Glomerular visceral epithelial cell (primary cell): ENCODE results near the gene NR2F1-AS1.

ENCODE experiments used
- DNase-seq: peaks from one replicate; pipeline ENCODE4 v3.0.0-alpha.2; 2016; ENCODE audit errors: extremely low spot score

The NR2F1-AS1 gene

DNA sequence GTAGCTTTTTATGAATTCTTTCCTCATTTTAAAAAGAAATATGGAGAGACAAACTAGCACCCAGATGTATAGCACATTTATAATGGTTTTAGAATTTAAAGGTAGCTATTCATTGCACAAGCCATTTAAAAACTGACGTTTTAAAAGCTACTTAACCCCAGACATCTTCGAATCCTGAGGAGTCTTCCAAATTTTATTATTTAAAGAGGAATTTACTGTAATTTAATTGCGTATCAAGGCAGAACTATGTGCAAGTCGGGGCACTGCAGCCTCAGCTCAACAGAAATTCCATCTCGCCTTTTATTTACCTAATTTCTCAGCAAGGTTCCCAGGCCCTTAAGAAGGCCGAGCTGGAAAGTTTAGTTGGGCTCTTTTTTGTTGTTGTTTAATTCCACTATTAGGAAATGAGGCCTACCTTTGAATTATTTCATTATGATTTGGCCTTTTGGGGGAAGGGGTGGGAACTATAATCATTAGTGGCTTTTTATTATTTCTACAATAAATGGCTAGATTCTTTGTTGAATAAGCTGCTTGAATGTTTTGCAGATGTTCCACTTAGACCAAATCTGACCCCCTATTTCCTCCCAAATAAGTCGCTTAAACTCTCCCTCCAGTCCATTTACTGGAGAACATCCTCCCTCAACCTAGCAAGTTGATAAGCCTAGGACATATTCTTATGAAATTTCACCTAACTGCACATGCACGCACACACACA, 22.2 kb upstream of the NR2F1-AS1 start:
- DNase-seq = no peak

DNA sequence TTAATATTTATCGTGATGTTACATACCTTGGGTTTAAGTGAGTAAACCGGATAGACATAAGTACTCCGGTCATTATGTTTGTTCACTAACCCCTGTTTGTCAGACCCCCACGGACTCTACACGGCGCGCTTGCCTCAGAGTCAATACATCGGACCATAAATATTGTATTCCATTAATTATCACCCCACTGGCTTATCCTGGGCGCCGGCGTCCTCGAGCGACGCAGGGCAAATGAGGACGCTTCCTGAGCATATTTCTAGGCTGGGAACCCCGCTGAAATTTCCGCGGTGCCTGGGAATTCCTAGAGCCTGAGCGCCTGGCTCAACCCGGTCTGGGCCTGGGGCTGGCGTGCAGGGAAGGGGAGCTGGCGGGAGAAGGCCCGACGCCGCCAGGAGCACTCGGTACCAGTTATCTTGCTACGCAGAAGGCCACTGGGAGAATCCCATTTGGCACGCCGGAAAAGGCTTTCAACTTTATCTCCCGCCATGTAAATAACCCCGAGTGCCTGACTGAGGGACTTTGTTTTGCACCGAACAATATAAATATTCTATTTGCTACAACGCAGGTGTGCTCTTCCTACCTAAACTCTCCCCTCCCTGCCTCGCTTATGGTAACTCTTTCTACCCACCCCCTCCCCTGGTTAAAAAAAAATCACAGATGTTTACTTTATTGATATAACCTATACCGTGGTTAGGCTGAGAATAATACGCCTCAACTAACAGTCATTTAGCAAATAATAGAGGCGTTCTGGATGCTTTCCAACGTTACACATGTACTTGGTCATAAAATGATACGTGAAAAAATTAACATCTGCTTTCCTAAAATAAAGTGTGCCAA, 21.4 kb upstream of the NR2F1-AS1 start:
- DNase-seq = no peak

DNA sequence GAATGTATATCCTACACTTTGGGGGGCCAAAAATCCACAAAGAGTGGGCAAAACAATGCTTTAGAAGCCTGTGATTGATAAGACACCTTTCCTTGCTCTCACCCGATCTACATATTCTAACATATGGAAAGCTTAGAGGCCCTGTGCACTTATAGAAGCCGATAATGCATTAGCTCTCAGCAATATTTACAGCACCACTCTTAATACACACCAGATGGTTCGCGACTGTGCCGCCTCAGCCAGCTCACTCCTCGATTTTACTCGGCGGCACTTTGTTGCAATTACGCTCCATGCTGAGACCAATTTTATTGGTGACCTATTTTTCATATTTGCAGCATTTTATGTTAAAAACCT, 20.8 kb upstream of the NR2F1-AS1 start:
- DNase-seq = no peak

DNA sequence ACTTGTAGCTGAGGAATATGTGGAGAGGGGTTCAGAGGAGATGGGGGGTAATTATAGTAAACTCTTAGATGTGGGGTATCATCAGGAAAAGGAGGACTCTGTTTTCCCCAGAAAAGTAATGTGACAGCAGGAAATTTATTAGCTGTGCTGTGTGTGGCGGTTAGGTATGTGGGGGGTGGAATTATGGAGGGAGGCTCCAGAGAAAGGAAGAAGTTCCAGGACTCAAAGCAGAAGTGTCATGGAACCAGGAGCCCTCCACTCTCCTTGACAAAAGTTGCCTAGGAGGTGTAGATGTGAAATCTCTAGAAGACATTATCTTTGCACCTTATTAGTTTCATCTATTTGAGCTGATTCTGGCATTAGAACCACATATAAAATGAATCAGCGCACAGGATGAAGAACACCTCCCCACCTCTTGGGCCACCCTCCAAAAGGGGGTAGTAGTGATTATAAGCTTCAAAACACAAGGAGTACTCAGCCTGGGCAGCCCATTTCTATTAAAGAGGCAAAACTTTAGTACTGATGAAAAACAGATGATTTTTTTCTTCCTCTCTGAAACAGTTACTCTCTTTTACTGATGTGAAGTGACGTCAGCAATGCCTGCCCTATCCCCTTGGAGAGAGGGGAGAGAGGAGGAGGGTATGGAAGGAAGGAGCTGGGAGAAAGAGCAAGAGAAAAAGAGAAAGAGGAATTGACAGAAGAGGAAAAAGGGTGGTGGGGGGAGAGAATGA, 20.2 kb upstream of the NR2F1-AS1 start:
- no peak for DNase-seq

DNA sequence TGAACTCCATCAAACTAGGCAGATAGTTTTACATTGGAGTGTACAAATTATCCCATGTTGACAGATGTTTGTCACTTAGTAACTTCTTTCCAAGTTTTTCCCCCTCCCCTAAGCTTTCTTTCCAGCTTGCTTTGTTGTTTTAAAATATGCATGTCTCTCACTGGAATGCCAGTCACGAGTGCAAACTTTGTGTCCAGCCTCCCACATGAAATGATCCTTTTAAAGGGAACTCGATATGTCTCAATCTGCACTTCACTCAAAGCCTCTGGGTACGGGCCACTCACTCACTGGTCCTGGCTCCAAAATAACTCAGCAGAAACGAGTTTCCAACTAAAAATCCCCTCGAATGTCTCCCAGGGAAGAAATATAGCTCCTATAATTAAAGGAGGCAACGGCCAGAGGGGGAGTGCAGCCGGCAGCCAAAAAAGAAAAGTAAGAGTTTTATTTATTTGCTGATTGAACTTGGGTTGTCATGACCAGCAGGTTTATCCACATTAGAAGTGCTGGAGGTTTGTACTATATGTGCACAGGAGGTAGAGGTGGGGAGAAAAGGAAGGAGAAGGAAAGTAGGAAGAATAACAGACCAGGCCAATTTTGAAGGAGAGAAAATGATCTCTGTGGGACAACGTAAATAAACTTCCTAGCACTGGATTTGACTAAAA, 19.5 kb upstream of the NR2F1-AS1 start:
- no peak for DNase-seq

DNA sequence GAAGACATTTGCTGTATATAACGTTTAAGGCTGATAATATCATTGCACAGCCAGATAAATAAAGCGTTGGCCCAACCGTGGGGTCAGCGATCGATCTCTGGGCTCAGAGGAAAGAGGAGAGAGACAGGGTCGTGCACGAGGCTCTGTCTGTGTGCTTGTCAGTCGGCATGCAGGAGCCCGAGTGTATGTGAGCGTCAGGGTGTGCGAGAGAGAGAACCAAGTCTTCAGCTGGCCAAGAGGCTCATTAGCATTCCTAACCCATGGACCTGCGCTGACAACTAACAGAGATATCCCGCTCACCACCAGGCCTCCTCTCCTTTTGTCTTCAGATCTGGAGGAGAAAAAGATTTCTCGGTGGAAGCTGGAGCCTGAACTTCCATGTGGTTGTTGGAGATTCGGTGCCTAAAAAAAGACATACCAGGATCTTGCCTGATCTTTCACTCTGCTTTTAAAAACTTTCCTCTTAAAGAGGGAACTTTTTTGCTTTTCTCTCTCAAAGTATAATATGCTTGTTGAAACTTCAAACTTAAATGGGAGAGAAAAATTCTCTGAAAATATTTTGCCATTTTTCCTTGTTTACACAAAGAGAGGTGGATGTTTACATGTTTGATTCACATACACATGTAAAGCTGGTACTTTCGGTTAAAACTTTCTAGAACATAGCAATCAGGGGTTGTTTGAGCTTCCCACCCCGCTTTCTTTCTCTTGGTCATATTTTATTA, 18.5 kb upstream of the NR2F1-AS1 start:
- DNase-seq = no peak

DNA sequence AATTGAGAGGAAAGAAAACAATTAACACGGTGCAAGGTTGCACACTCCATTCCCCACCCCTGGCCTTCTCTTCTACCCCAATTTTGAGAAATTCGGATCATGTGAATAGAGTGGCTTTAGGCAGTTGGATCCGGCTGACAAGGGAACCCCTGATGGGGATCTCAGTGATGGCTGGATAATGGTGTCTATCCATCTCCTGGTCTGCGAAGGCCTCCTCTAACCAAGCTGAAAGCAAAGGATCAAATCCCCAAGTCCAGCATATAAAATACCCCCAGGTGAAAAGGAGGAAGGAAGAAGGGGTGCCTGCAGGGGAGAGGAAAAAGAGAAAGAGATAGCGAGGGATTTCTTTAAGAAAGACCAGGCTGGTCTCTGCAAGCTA, 18.0 kb upstream of the NR2F1-AS1 start:
- no peak for DNase-seq

DNA sequence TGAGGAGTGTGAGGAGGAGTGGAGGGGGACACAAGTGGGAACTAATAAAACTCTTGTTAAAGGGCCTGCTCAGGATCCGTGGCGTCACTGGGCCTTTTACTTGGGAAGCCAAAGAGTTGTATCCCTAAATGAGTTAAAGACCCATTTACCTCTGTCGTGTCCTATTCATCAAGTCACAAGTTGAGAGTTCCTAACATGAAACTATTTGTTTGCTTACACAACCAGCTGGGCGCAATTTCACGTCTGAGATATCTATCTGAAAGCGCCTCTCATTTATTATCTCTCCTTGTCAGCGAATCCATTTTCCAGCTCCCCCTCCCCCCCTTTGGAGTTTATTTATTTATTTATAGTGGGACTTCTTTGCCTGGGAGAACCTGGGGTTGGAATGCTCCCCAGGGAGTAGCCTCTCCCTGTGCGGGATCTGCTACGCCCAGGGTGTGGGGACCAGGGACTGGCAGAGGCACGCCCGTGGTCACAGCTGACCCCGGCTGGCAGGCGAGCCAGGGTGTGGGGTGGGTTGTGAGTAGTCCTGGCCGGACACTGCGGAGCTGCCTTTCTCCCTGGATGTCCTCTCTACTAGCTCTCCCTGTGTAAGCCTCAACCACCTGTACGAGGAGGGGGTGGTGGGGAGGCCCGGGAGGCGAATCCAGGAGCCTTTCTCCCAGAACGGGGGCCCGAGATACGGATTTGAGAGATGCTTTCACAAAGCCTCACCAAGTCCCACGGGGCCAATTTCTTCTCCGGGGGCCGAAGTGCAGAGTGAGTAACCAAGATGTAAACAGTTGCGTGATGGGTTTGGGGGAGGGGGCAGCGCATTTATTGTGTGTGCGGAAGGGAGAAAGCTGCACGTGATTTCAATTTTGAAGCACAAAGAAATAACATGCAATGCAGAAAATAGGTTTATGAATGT, 17.3 kb upstream of the NR2F1-AS1 start:
- DNase-seq = no peak

DNA sequence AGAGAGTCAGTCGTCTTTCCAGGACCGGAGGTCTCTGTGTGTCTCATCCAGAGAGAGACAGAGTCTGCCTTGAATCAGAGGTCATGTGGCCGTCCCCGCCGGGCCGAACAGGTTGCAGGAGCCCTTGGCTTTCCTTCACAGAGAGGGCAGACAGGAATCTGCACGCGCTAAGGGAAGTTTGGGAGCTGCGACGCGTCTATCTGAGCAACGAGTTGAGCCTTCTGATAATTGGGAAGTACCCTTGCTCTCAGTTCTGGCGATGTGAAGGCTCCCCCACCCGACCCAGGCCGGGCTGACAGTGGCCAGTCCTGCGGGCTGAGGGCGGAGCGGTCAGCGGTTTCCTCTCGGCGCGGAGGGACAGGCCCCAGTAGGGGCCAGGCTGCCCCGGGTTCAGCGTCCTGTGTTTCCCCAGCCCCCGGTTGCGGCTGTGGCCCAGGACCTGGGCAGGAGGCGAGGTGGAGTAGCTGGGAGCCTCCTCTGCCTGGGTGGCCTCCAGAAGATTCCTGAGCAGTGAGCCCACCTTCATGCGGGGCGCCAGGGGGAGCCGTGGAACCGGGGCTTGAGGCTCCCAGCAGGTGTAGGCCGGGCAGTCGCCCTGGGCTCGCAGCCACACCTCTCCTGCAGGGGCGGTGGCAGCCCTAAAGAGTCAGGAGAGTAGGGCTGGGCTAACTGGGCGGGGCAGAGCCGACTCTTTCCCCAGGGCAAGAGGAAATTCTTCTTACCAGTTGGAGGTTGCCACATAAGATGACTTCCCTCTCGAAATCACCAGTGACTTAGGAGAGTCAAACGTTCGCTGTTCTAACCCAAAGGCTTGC, 15.9 kb upstream of the NR2F1-AS1 start:
- no peak for DNase-seq

DNA sequence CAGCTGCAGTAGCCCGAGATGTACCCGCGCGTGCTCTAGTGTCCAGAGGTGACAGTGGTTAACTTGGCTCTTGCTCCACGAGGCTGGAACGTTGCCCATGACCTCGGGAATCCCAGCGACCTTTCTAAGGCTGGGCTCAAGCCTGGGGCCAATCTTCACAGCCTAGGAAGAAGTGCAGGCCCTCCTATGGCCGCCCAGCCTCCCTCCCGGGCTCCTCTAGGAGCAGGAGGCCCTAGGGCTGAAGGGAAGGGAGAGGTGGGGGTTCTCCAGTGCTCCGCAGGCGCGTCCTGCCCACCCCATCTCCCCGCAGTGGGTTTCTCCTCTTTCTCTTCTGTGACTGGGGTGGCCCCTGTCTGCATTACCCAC, 15.3 kb upstream of the NR2F1-AS1 start:
- no peak for DNase-seq

DNA sequence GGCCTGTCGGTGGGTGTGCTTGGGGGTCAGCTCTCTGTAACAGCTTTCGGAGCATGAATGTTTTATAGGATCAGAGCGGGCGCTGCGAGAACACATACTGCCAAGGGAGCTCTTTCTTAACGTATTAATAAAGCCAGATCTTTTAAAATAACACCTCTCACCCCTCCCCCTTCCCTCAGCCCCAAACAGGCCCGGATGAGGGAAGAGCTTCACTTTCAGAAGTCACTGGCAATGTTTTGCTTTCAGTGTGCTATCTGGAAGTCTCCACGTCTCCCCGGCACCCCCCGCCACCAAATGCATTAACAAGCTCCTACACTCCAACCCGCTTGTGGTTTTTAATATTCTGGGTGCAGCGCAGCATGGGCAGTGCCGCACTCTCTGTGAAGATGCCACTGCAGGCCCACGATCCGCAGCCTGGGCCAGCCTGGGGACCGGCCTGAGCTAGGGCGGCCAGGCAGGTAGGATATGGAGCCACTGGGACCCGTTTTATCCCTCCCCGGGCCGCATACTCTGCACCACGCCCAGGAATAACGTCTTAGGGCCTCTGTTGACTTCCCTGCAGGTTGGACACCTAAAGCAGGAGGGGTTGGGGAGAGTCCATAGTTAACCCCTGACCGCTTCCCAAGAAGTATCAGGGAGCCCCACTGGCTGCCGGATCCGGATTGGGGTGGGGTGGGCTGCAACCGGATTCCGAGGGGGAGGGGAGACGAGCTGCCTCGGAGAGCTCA, 14.6 kb upstream of the NR2F1-AS1 start:
- no peak for DNase-seq

DNA sequence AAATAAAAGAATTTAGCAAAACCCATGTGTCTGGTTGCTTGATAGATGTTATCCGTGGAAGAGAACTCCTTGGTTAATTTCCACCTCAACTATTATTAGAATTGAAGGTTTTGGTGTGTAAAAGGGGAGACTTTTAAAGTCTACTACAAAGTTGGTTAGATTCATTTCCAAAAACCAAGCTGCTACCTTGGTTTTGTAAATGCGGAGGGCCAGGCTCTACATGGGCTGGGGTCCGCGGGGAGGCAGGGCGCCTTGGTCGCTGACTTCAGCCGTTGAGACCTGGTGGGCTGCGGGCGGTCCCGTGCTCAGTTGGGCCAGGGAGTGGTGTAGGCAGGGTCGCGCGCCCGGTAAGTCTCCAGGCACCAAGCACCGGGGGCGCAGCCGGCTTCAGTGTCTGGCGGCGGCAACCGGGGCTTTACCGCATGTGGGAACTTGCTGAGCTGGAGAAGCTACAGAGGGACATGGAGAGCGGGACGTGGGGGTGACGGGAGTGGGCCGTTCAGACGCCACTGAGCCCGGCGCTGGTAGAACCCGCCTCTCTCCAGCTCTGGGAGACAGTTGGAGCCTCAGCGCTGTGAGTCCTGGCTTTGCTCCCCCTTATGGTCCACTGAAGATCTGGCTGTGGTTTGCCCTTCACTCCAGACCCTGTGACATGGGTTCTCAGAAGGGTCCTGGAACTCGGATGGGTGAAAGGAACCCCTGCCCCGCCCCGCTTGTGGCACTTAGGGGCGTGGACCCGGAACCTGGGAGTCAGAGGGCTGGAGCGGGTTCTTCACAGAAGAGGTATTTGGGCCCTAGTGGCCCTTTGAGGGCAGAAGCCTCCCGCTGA, 13.8 kb upstream of the NR2F1-AS1 start:
- DNase-seq = no peak

DNA sequence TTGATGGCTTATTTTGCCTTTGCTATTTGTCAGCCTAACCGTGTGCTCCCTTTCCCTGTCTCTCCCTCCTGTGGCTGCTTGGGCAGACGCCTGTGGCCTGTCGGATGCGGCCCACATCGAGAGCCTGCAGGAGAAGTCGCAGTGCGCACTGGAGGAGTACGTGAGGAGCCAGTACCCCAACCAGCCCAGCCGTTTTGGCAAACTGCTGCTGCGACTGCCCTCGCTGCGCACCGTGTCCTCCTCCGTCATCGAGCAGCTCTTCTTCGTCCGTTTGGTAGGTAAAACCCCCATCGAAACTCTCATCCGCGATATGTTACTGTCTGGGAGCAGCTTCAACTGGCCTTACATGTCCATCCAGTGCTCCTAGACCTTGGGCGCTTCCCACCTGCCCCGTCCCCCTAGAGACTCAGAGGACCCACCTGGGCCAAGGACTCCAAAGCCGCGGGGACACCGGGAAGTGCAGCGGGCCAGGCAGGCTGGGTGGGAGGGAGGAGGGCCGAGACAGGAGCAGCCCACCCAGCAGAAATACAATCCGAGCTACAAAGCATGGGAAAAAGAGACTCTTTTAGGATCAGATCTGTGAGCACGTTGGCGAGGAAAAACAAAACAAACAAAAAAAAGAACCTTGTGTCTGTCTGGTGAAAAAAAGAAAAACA, 12.6 kb upstream of the NR2F1-AS1 start:
- DNase-seq = no peak

DNA sequence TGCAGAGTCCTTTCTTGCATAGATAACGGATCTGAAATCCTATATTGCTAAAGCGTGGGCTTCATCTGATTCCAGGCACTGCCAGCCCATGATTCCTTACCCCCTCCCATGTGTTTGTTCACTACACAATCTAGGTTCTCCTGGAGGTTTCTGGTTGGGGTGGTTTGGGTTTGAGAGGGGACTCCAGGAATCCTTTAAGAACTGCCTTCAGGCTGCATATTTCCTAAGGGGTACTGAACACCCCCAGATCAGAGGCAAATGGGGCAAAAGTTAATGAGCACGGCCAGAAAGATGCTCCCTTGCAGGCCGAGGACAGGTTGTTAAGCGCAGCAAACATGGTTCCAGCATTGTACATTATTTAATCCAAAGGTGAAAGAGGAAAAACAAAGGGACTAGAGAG, 11.9 kb upstream of the NR2F1-AS1 start:
- no peak for DNase-seq

DNA sequence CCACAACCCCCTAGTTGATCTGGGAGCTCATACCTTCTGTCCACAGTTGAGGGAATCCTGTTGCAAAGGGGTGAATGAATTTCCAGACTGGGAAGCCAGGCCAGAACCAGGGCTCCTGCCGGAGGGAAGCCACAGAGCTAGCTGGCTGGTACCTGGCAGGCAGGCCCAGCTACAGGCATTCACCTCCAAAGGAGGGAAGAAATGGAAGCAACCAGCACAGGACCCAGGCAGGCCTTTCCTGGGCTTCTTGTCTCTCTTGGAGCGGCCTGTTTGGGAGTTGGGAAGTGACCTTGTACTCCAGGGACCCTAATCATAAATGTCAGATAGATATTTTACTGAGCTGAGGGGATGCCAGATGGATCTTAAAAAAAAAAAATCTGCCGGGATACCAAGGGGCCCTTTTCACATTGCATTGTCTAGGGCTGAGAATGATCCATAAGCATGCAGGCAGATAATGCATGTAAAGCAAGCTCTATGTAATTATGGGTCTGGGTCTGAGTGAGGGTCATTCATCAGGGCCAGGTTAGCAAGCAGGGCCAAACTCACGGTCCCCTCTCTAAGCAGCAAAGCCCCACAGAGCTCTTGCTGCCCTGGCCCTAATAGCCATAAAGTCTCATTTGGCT, 10.4 kb upstream of the NR2F1-AS1 start:
- DNase-seq = no peak

DNA sequence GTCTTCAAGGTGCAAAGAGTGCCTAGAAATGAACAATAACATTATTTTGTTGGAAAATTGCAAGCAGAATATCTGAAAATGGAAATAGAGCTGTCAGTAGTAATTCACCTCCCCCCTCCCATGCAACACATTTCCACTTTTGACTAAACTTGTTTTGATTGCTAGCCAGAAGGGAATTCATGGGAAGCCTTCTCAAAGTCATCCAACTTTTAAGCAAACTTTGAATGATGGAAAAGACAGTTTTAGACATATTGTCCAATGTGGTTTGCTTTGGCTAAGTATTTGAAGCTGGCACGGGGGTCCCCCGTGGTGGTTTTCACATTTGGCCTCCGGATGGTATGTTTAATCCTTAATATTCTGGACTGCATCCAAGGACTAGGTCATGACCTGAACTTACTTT, 9.5 kb upstream of the NR2F1-AS1 start:
- no peak for DNase-seq

DNA sequence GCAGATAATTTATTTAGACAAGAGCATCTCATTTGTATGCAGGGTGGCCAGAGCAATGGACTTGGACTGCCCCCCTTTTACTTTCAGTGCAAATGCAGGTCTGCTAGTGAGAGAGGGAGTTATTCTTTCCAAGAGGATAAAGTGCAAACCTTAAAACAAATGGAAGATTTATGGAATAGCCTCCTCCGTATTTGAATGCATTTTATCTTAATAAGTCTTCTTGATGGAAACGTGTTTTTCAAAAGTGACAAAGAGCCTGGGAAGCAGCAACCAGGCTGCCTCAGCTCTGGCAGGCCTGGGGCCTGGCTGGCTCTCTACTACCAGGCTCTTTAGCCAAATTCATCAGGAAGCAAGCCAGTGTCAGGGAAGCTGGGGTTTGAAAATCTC, 8.8 kb upstream of the NR2F1-AS1 start:
- DNase-seq = no peak
